ENCODE results near the gene KRTAP10-2.

The KRTAP10-2 gene

DNA sequence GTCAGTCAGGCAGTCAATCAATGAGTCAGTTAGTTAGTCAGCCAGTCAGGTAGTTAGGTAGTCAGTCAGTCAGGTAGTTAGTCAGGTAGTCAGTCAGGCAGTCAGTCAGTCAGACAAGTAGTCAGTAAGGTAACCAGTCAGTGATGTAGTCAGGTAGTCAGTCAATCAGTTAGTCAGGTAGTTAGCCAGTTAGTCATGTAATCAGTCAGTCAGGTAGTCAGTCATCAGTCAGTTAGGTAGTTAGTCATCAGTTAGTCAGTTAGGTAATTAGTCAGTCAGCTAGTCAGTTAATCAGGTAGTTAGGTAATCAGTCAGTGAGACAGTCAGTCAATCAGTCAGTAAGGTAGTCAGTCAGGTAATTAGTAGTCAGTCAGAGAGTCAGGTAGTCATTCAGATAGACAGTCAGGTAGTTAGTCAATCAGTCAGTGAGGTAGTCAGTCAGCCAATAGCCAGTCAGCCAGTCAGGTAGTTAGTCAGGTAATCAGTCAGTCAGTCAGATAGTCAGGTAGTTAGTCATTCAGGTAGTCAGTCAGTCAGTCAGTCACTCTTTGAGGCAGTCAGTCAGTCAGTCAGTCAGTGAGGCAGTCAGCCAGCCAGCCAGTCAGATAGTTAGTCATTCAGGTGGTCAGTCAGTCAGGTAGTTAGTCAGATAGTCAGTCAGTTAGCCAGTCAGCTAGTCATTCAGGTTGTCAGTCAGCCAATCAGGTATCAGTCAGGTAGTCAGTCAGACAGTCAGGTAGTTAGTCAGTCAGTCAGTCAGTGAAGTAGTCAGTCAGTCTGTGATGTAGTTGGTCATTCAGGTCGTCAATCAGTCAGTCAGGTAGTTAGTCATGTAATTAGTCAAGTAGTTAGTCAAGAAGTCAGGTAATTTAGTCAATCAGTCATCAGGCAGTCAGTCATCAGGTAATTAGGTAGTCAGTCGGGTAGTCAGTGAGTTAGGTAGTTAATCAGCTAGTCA lies 26.6 kb downstream of the KRTAP10-2 start:
- no peak overlapping the region for H3K27ac ChIP-seq (ENCODE audit: insufficient read depth, low read depth, low read length, poor library complexity, severe bottlenecking)
- no peak overlapping the region for H3K4me3 ChIP-seq (ENCODE audit: insufficient read depth, low read depth, low read length)
- no peaks in the 10 kb centered on the region for H3K9me3 ChIP-seq (ENCODE audit: control insufficient read depth, low read length)
- no peaks in the 10 kb centered on the region for H3K36me3 ChIP-seq (ENCODE audit: control insufficient read depth, insufficient read depth, low read length)
- H3K27me3 ChIP-seq (ENCODE audit: control insufficient read depth, insufficient read depth, low read length, poor library complexity, severe bottlenecking): no peaks in the 10 kb centered on the region
- 85 to 87% methylated on average over 2 of the region's 2 CpGs for whole genome bisulfite sequencing, 2 experiments
- no peaks in the 10 kb centered on the region for H3K4me1 ChIP-seq (ENCODE audit: control insufficient read depth, insufficient read depth, low read length)

DNA sequence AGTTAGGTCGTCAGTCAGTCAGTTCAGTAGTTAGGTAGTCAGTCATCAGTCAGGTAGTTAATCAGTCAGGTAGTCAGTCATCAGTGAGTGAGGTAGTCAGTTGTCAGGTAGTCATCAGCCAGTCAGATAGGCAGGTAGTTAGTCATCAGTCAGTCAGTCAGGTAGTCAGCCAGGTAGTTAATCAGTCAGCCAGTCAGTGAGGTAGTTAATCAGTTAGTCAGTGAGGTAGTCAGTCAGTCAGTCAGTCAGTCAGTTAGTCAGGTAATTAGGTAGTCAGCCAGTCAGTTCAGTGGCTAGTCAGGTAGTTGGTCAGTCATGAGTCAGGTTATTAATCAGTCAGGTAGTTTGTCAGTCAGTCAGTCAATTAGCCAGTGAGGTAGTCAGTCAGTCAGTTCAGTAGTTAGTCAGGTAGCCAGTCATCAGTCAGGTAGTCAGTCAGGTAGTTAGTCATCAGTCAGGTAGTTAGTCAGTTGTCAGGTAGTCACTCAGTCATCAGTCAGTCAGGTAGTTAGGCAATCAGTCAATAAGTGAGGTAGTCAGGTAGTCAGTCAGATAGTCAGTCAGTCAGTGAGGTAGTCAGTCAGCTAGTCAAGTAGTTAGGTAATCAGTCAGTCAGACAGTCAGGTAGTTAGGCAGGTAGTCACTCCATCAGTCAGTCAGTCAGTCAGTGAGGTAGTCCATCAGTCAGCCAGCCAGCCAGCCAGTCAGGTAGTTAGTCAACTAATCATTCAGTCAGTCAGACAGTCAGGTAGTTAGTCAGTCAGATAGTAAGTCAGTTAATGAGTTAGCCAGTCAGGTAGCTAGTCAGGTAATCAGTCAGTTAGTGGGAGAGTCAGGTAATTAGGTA lies 27.5 kb downstream of the KRTAP10-2 start:
- WGBS, 2 experiments: 81 to 89% methylated on average over 1 of the region's 1 CpG
- no peaks in the 10 kb centered on the region for H3K36me3 ChIP-seq (ENCODE audit: control insufficient read depth, insufficient read depth, low read length)
- H3K9me3 ChIP-seq (ENCODE audit: control insufficient read depth, low read length): no peaks in the 10 kb centered on the region
- H3K4me1 ChIP-seq (ENCODE audit: control insufficient read depth, insufficient read depth, low read length): no peaks in the 10 kb centered on the region
- H3K27ac ChIP-seq (ENCODE audit: insufficient read depth, low read depth, low read length, poor library complexity, severe bottlenecking): no peak overlapping the region
- H3K27me3 ChIP-seq (ENCODE audit: control insufficient read depth, insufficient read depth, low read length, poor library complexity, severe bottlenecking): no peaks in the 10 kb centered on the region
- no peak overlapping the region for H3K4me3 ChIP-seq (ENCODE audit: insufficient read depth, low read depth, low read length)

DNA sequence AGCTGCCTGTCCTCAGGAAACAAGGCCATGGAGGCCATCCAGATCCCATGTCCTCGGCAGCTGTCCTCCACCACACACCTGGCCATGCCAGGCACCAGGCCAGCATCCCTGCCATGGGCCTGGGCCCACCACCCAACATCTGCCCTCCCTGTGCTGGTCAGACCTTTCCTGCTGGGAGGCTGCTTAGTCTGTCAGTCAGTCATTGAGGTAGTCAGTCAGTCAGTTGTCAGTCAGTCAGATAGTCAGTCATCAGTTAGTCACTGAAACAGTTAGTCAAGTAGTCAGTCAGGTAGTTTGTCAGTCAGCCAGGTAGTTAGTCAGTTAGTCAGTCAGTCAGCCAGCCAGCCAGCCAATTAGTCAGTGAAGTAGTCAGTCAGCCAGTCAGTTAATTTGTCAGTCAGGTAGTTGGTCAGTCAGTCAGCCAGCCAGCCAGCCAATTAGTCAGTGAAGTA lies 28.5 kb downstream of the KRTAP10-2 start:
- Histone ChIP-seq H3K36me3 (ENCODE audit: control insufficient read depth, insufficient read depth, low read length) (no peaks in the 10 kb centered on the region), H3K27me3 (ENCODE audit: control insufficient read depth, insufficient read depth, low read length, poor library complexity, severe bottlenecking) (no peaks in the 10 kb centered on the region), H3K9me3 (ENCODE audit: control insufficient read depth, low read length) (no peaks in the 10 kb centered on the region), H3K27ac (ENCODE audit: insufficient read depth, low read depth, low read length, poor library complexity, severe bottlenecking) (no peak overlapping the region), H3K4me3 (ENCODE audit: insufficient read depth, low read depth, low read length) (no peak overlapping the region), H3K4me1 (ENCODE audit: control insufficient read depth, insufficient read depth, low read length) (no peaks in the 10 kb centered on the region)
- 96% methylated on average over 1 of the region's 1 CpG for WGBS, 2 experiments

DNA sequence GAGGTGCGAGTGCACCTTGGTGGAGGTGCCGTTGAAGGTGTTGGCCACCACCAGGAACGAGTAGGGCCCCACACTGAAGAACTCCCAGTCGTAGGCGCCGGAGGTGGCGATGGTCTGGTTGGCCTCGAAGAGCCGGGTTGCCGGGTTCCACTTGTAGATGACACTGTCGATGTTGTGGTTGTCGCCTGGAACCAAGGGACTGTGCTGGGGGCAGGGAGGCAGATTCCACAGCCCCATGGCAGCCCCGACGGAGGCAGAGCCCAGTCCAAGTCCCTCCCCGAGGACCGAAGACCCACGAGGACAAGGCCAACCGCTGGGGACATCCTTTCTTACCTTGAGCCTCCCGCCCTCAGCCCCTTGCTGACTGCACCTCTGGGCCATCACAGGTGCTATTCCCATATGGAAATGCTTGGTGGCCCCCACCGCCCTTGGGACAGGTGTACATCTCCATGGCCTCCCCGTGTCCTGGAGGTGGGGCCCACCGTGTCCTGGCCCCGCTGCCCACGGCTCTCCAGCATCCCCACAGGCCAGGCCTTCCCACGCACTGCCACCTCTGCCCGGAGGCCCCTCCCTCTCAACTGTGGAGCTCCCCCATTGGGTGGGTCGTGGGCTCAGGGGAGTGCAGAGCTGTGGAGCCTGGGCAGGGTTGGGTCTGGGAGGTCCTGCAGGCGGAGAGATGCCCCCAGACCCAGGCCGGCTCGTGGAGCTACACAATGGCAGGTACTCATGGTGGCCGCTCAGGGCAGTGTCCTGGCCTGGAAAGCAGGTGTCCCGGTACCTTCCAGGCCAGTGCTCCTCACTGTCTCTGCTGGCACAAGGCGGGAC lies 29.2 kb downstream of the KRTAP10-2 start:
- H3K4me3 ChIP-seq (ENCODE audit: insufficient read depth, low read depth, low read length): no peak overlapping the region
- 92 to 93% methylated on average over 33 of the region's 33 CpGs for WGBS, 2 experiments
- no peaks in the 10 kb centered on the region for H3K9me3 ChIP-seq (ENCODE audit: control insufficient read depth, low read length)
- H3K27ac ChIP-seq (ENCODE audit: insufficient read depth, low read depth, low read length, poor library complexity, severe bottlenecking): no peak overlapping the region
- H3K27me3 ChIP-seq (ENCODE audit: control insufficient read depth, insufficient read depth, low read length, poor library complexity, severe bottlenecking): no peaks in the 10 kb centered on the region
- H3K36me3 ChIP-seq (ENCODE audit: control insufficient read depth, insufficient read depth, low read length): no peaks in the 10 kb centered on the region
- H3K4me1 ChIP-seq (ENCODE audit: control insufficient read depth, insufficient read depth, low read length): no peaks in the 10 kb centered on the region

DNA sequence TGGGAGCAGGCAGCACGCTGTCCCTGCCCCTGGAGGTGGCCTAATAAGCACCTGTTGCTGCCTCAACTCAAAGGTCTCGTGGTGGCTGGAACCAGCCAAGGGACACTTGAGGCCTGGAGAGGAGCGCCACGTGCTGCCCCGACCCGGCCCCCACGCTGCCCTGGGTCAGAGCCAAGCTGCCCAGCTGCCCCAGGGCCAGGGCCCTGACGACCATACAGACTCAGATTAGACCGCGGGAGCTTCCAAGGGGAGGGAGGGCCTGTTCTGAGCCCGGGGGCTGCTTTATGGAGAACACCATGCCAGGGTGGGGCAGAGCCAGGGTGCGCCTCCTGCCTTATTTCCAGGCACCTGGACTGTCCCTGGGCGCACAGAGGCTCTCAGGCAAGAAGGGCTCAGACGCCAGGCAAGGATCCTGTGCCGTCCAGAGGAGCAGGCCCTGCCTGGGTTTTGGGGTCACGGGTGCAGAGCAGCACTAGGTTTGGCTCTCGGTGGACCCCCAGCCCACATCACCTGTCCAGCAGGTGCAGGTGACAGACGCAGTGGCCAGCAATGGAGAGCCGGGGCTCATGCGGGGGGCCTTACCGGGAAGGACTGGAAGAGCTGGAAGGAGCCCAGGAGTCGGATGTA lies 29.9 kb downstream of the KRTAP10-2 start:
- 94 to 95% methylated on average over 22 of the region's 22 CpGs for WGBS, 2 experiments
- Histone ChIP-seq H3K4me3 (ENCODE audit: insufficient read depth, low read depth, low read length) (no peak overlapping the region), H3K9me3 (ENCODE audit: control insufficient read depth, low read length) (no peaks in the 10 kb centered on the region), H3K27ac (ENCODE audit: insufficient read depth, low read depth, low read length, poor library complexity, severe bottlenecking) (no peak overlapping the region), H3K4me1 (ENCODE audit: control insufficient read depth, insufficient read depth, low read length) (no peaks in the 10 kb centered on the region), H3K36me3 (ENCODE audit: control insufficient read depth, insufficient read depth, low read length) (no peaks in the 10 kb centered on the region), H3K27me3 (ENCODE audit: control insufficient read depth, insufficient read depth, low read length, poor library complexity, severe bottlenecking) (no peaks in the 10 kb centered on the region)

DNA sequence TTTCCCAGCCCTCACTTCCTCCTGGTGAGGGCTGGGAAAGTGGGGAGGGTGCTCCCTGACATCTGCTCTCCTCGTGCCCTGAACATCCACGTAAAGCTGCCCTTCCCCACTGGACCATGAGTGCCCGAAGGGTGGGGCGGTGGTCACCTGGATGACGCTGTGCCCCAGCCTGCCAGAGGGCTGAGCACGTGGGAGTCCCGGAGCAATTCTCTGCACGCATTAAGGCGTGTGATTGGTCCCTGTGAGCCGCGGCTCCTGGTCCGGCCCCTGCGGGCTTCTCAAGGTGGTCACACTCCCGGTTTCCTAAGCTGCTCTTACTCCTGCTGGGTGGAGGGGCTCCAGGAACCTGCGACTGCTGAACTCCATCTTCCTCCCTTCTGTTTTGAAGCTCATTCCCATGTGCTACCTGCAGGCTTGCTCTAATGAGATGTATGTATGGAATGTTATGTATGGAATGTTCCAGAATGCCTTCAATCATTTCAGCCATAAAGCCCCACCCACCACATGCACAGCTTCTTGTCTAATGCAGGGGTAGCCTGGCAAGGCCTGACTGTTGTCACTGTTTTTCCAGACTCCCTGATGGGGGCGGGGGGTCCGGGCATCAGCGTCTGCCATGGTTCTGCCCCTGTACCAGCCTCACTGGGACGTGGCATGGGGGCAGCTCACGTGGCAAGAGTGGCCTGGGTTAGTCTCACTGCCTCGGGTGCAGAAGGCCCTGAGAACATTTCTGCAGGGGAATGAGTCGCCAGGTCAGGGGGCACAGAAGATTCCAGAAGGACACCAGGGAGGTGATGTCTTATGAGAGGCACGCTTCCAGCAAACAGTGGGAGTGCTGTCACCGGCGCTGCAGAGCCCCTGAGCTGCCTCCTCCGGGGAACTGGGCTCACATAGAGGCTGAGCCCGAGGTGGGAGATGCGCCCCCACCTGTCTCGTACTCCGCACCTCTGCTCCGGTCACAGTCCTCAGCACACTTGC lies 30.7 kb downstream of the KRTAP10-2 start:
- no peak overlapping the region for H3K27ac ChIP-seq (ENCODE audit: insufficient read depth, low read depth, low read length, poor library complexity, severe bottlenecking)
- no peak overlapping the region for H3K4me3 ChIP-seq (ENCODE audit: insufficient read depth, low read depth, low read length)
- 94 to 95% methylated on average over 31 of the region's 31 CpGs for WGBS, 2 experiments
- H3K9me3 ChIP-seq (ENCODE audit: control insufficient read depth, low read length): no peaks in the 10 kb centered on the region
- H3K36me3 ChIP-seq (ENCODE audit: control insufficient read depth, insufficient read depth, low read length): no peaks in the 10 kb centered on the region
- H3K27me3 ChIP-seq (ENCODE audit: control insufficient read depth, insufficient read depth, low read length, poor library complexity, severe bottlenecking): no peaks in the 10 kb centered on the region
- H3K4me1 ChIP-seq (ENCODE audit: control insufficient read depth, insufficient read depth, low read length): no peaks in the 10 kb centered on the region

DNA sequence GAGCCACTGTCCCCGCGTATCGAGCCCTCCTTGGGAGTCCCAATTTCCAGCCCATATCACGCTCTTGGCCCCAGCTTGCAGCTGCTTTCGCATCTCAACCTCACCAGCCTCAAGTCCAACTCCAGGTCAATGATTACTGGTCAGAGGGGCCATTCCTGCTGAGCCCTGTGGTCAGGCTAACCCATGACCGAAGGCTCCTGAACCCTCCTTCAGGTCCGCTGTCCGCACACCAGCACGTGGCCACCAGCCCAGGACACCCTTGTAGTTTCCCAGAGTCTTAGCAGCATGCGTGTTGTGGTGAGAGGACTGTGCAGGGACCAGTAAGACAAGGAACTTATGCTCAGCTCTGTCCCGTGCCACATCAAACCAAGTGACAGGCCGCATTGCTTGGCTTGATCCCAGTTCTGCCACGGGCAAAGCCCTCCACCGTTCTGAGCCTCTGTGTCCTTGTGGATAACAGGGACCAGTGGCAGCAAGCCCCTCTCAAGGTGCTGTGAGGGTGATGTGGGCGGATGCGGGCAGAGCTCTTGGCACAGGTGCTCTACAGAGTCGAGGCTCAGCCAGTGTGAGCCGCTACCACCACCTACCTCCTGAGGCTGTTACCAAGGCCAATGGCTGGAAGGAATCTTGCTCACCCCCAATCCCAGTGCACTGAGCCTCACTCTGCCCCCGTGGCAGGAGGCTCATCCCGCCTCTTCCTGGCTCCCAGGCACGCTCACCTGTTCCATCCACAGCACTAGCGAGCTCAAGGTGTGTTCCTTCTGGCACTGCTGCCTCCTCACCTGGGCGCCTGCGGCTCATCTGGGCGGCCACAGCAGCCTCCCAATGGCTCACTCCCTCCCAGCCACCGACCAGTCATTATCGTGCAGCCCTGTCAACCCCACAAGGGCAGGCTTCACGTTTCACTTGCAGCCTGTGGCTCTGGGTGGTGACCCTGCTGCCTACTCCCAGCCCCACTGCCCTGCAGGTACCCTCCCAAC lies 31.7 kb downstream of the KRTAP10-2 start:
- Histone ChIP-seq H3K4me1 (ENCODE audit: control insufficient read depth, insufficient read depth, low read length) (no peaks in the 10 kb centered on the region), H3K4me3 (ENCODE audit: insufficient read depth, low read depth, low read length) (no peak overlapping the region), H3K36me3 (ENCODE audit: control insufficient read depth, insufficient read depth, low read length) (no peaks in the 10 kb centered on the region), H3K9me3 (ENCODE audit: control insufficient read depth, low read length) (no peaks in the 10 kb centered on the region), H3K27ac (ENCODE audit: insufficient read depth, low read depth, low read length, poor library complexity, severe bottlenecking) (no peak overlapping the region), H3K27me3 (ENCODE audit: control insufficient read depth, insufficient read depth, low read length, poor library complexity, severe bottlenecking) (no peaks in the 10 kb centered on the region)
- 93% methylated on average over 28 of the region's 28 CpGs for WGBS, 2 experiments

DNA sequence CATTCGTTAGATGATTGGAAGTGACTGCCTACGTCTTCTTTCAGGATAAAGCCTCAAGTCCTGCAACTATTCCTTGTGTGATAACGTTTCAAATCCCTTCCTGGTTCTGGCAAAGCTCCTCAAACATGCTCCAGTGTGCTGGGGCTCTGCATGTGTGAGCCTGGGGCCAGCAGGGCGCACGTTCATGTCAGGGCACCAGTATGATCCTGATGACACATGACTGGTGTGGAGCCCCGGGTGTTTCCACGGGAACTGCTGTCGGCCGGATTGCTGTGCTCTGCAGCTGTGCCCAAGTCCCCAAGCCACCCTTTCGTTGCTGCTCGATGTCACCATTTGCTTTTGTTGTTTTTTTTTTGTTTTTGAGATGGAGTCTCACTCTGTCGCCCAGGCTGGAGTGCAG lies 32.6 kb downstream of the KRTAP10-2 start:
- Histone ChIP-seq H3K36me3 (ENCODE audit: control insufficient read depth, insufficient read depth, low read length) (no peaks in the 10 kb centered on the region), H3K4me1 (ENCODE audit: control insufficient read depth, insufficient read depth, low read length) (no peaks in the 10 kb centered on the region), H3K27me3 (ENCODE audit: control insufficient read depth, insufficient read depth, low read length, poor library complexity, severe bottlenecking) (no peaks in the 10 kb centered on the region), H3K9me3 (ENCODE audit: control insufficient read depth, low read length) (no peaks in the 10 kb centered on the region), H3K4me3 (ENCODE audit: insufficient read depth, low read depth, low read length) (no peak overlapping the region), H3K27ac (ENCODE audit: insufficient read depth, low read depth, low read length, poor library complexity, severe bottlenecking) (no peak overlapping the region)
- WGBS, 2 experiments: 90 to 91% methylated on average over 12 of the region's 12 CpGs

Data from ectodermal cell (in vitro differentiated cells).